Measurements from ENCODE around the gene RER1.

RER1 gene

GRCh38 chr1:2376261-2376741 lies 15.3 kb upstream of the RER1 start:
- DNase-seq (ENCODE audit: low read depth) = no peak

- DNase-seq (ENCODE audit: low read depth) = no peak
Measured at GRCh38 chr1:2376931-2377672, 14.5 kb upstream of the RER1 start.

- DNase-seq (ENCODE audit: low read depth) = no peak
Measured at GRCh38 chr1:2377751-2378440, 13.7 kb upstream of the RER1 start.

GRCh38 chr1:2378441-2378851 lies 13.2 kb upstream of the RER1 start:
- DNase-seq (ENCODE audit: low read depth) = no peak

DNA sequence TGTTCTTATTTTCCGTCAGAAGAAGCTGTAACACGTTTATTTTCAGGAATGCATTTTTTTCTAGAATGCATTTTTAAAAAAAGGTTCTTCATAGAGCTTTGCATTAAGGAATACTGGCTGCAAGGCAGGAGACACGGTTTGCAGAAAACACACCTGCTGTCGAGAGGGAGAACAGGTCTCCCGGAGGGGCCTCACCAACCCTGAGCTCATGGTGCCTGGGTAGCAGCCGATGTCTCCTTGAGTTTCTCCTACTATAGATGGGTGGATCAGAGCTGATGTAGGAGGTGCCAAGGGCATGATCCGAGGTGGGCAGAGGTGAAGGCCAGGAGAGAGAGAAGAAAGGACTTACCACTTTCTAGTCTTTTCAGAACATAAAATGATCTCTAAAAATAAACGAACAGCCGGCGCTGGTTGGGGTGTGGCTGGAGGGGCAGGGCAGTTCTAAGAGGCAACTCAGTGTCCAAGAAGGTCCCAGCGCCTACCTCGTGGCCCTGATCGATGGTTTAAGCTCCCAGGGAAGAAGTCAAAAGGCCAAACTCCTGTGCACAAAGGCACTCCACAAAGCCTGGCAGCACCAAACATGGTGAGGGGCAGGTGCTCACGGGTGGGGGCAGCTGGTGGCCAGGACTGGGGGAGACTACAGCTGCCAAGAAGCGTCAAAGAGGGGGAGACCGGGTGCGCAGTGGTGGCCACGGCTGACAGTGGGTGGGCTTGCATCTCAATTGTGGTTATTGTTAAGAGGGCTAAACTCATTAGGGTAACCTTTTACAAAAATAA lies 12.5 kb upstream of the RER1 start:
- no peak for DNase-seq (ENCODE audit: low read depth)

- no peak for DNase-seq (ENCODE audit: low read depth)
Measured at GRCh38 chr1:2379733-2380404, 11.8 kb upstream of the RER1 start.

DNA sequence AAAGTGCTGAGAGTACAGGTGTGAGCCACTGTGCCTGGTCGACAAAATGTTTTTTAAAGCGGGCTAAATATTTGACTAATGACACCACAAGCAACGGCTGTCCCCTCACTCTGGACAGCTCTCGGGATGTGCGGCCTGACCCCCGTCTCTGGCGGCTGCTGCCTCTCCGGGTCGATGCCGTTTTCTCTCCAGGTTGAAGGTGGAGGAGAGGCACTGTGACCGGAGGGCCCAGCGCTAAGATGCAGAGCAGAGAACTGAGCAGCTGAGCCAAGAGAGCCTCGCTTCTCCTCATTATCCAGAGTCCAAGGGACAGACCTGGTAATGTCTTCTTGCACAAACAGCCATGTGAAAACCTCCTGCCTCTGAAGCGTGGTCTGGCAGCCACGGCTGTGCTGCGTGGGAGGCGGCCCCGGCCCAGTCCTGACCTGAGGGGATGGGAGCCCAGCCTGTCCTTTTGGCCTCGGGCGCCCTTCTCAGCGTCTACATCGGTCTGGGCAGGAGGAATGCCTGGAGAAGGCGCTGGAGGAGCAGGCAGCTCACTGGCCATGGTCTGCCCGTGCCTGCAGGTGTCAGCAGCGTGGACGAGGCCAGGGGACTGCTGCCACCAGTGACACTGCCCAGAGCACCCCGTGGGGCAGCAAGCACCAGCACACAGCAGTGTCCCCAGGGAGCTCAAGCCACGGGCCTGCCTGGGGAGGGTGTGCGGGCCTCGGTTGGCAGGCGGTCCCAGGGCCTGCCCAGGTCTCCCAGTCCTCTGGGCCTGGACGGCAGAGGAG lies 10.6 kb upstream of the RER1 start:
- DNase-seq (ENCODE audit: low read depth) = no peak

DNA sequence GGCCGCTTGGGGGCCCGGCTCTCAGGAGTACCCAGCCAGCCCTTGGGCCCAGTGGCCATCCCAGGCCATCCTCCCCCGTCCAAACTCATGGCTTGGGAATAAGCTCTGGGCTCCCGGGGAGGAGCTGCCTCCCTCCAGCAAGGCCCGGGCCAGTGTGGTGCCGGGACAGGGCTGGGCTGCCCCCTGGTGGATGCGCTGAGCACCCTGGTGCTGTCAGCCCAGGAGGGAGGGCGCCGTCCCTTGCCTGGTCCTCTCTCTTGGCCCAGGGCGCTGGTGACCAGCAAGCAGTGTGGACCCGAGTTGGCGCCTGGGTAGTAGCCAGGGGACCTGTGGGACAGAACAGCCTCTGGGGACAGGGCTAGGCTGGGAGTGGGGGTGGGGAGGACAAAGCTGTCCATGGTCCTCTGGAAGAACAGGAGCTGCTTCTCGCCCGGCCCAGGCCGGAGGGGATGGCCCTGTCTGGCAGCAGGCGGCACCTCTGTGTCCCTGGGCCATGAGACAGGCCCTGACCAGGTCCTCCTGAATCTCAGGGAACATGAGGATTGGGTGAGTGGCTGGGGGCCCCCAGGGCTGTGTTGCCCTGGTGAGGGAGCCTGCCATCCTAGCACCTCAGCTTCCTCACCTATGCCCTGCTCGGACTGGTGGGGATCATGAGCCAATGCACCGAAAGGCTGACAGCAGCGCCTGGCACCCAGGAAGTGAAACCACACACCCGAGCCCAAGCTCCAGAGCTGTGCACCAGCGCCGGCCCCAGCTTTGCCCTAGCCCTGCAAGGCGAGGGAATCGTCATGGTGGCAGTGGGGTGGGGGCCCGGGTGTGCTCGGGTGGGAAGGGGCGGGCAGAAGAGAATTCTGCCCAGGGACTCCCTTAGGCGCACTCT lies 9.7 kb upstream of the RER1 start:
- peak; percentile 54 for DNase-seq (ENCODE audit: low read depth)

GRCh38 chr1:2382621-2383361 lies 8.8 kb upstream of the RER1 start:
- DNase-seq (ENCODE audit: low read depth) = no peak

DNA sequence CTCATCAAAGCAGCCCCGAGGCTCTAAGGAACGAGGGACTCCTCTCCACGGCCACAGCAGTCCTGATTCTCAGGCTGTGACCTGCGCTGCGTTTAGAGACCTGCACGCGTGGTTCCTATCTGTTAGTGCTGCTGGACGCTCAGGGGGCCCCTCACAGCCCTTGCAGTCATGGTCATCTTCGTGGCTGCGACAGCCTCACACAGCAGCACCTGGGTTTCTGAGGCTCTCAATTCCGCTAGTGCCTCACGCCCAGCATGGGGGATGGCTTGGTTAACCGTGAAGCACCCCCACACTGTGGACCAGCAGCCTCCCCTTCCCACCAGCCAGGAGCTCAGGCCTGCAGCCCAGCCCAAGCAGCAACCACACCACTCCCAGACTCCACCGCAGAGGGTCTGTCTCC lies 8.1 kb upstream of the RER1 start:
- no peak for DNase-seq (ENCODE audit: low read depth)

- no peak for DNase-seq (ENCODE audit: low read depth)
Measured at GRCh38 chr1:2384130-2384860, 7.3 kb upstream of the RER1 start.

DNA sequence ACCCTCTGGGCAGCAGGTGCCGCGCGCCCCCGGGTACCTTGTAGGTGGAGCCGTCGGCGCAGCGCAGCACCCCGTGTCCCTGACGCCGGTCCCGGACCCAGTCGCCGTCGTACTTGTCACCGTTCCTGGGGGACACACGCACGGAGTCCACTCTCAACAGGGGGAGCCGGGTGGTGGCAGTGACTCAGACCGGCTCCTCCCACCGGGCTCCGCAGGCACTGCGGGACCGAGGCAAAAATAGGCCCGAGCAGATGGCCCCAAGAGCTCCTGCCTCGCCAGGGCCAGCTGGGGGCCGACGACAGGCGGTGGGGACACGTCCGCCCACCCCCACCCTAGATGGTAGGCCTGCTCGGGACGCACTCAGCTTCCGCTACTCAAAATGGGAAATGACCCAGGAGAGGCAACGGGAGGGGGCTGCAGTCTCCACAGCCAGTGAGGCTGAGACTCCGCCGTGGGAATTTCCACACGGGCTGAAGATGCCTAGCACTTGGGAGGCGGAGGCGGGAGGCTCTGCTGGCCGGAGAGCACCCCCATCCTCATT lies 6.6 kb upstream of the RER1 start:
- no peak for DNase-seq (ENCODE audit: low read depth)

GRCh38 chr1:2385606-2386280 lies 5.9 kb upstream of the RER1 start:
- DNase-seq (ENCODE audit: low read depth) = no peak

- DNase-seq (ENCODE audit: low read depth) = no peak
Measured at GRCh38 chr1:2386636-2387611, 4.7 kb upstream of the RER1 start.

DNA sequence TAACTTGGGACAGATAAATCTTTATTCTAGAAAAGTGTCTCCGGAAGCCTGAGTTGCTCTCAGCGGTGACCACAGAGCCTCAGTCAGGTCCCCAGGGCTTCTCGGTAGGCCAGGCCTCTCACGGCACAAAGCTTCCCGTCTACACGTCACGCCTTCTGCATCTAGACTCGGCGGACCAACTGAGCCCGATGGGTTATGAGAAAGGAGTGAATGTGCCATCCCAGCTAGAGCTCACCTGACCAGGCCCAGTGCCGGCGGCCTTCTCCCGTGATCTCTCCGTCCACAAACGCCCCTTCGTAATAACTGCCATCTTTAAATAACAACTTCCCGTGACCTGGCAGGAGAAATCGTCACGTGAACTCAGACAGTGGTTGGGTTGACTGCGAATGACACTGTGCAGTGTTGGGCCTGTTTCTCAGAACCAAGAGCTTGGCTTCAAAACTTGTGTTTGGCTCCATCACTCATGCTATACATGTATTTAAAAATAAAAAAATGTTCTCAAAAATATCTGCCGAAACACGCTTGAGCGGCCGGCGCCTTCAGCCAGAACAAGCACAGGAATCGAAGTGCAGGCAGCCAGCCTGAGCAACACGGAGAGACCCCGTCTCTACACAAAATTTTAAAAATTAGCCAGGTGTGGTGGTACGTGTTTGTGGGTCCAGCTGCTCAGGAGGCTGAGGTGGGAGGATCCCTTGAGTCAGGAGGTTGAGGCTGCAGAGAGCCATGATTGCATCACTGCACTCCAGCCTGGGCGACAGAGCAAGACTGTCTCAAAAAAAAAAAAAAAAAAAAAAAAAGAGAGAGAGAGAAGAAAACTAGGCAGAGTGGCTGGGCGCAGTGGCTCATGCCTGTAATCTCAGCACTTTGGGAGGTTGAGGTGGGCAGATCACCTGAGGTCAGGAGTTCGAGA lies 3.4 kb upstream of the RER1 start:
- DNase-seq (ENCODE audit: low read depth) = no peak

GRCh38 chr1:2389644-2390043 lies 2.0 kb upstream of the RER1 start:
- DNase-seq (ENCODE audit: low read depth) = no peak
